ENCODE results near the gene DAGLB.

DAGLB gene

DNA sequence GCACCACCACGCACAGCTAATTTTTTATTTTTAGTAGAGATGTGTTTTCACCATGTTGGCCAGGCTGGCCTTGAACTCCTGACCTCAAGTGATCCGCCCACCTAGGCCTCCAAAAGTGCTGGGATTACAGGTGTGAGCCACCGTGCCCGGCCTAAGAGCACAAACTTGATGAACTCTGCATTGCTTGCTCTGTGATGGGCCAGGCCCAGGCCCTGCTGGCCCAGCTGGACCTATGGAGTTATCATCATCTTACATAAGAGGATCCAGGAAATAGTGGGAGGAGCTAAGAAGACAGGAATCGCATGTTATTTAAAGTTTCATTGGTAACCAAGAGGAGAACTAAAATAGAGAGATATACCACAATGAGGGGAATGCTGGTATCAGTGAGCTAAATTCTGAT lies 86.9 kb downstream of the DAGLB start:
- DNase-seq: no peak

DNA sequence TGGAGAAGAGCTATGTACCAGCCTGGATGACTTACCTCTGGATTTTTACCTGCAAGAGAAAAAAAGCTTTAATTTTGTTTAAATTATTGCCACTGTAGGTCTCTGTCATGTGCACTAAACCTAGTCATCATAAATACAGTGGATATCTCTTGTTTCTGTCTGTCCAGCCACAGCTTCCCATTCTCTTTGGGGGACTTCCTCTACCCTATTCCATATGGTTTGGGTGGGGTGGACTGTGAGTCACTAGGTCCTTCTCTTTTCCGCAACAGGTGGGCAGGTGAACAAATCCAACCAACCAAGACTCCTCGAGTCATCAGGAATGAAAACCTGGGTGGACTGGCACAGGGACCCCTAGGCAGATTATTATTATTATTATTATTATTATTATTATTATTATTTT lies 88.0 kb downstream of the DAGLB start:
- DNase-seq: no peak

All from T-helper 1 cell (primary cell).